CD4-positive, alpha-beta T cell (primary cell): ENCODE results near the gene ZNF383. TPM values are rescaled to one million over a fixed set of nuclear protein-coding genes. Genes with fewer than 3 reads are reported as not detected.

Source experiments
- total RNA-seq, 174 experiments: library from RNA in 2 of 174; stranded (reverse) in 2 of 174; gene quantifications; one replicate each; pipeline ENCODE4 v1.2.3 and lab custom pipeline; 2021 to 2026

Gene ZNF383
- total RNA-seq, 2 experiments from 2014 or later: 13.1 to 15.7 TPM

Other genes starting within 250 kb of the ZNF383 start
- gene ZNF420, start 139.8 kb upstream of the ZNF383 start, total RNA-seq: 1 to 10 TPM; 3.7 to 4.5 TPM
- gene ZNF585A, start 45.5 kb upstream of the ZNF383 start, total RNA-seq: 1 to 10 TPM; 4.5 to 4.6 TPM
- 1 to 10 TPM; 6.1 to 6.4 TPM for gene ZNF585B, start 7.7 kb upstream of the ZNF383 start, total RNA-seq
- gene ZNF527, start 152.9 kb downstream of the ZNF383 start, total RNA-seq: 1 to 10 TPM; 7.8 to 8.4 TPM
- gene ZNF569, start 249.2 kb downstream of the ZNF383 start, total RNA-seq: 1 to 10 TPM; 5.0 to 5.2 TPM